HFF-Myc (cell line): ENCODE results near the gene NRG2.

Experiments
- DNase-seq: peaks from one replicate; pipeline ENCODE4 v3.0.0-alpha.2; 2011; ENCODE audit warnings: low read depth; ENCODE audit errors: extremely low read depth
- H3K4me3 ChIP-seq: replicated peaks from 2 replicates; pipeline ENCODE4 v1.5.1; 2011; ENCODE audit warnings: low read depth, mild to moderate bottlenecking, control low read depth, low read length
- TF ChIP-seq, protein P1 (sequence below): IDR thresholded peaks from 2 replicates; pipeline ENCODE4 v1.5.1; 2012; ENCODE audit warnings: mild to moderate bottlenecking, low read depth, low read length, control low read depth; ENCODE audit errors: missing control alignments

Gene NRG2

DNA sequence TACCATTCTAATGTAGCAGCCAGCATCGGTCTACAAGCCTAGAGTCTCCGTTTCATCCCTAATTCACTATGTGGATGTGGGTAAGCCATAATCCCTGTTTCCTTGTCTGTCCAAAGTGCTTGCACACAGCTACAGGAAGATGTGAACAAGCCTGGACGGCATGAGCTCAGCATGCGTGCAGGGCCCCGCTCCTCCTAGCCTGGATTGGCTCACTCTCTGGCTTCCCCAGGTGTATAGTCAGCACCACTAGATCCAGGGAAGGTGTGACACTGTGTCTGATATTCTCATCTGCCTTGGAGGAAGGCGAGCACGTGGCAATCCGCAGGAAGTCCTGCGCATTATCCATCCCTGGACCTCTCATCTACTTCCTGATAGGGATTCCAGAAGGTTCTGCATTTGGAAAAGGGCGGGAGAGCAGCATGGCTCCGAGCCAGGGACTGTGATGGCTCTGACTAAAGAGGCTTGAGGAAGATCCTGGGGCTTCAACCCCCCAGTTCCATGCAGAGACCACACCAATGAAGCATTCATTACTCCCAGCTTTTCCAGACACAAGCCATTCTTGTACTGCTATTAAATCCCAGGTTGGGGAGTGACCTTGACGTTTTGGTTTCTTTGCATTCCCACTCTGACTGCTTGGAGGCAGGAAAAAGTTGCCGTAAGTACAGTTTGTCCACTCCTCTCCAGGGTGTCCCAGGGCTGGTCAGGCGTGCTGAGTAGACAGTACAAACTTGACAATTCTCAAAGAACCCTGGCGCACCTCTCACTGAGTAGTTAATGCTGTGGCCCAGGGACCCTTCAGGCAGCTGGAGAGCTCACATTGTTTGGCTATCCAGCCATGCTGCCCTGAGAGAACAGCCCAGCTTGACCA lies 181.8 kb downstream of the NRG2 start:
- no peak for DNase-seq
- TF ChIP-seq, protein P1, sequence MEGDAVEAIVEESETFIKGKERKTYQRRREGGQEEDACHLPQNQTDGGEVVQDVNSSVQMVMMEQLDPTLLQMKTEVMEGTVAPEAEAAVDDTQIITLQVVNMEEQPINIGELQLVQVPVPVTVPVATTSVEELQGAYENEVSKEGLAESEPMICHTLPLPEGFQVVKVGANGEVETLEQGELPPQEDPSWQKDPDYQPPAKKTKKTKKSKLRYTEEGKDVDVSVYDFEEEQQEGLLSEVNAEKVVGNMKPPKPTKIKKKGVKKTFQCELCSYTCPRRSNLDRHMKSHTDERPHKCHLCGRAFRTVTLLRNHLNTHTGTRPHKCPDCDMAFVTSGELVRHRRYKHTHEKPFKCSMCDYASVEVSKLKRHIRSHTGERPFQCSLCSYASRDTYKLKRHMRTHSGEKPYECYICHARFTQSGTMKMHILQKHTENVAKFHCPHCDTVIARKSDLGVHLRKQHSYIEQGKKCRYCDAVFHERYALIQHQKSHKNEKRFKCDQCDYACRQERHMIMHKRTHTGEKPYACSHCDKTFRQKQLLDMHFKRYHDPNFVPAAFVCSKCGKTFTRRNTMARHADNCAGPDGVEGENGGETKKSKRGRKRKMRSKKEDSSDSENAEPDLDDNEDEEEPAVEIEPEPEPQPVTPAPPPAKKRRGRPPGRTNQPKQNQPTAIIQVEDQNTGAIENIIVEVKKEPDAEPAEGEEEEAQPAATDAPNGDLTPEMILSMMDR: no peak

DNA sequence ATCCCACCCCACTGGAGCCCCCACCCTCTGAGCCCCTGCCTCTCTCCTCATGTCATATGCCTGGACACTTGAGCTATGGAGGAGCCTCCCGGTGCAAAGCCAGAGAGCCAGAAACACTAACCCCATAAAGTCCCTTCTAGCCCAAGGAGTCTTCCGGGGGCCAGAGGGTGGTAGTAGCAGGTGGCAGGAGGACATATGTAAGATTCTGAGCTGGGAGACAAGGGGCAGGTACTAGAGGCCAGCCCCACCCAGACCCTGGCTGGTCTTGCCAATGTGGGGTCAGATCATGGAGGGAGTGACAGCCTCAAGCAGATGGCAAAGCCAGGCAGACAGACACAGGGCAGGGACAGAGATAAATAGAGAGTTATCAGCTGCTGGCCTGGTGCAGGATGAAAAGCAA lies 184.1 kb downstream of the NRG2 start:
- DNase-seq: no peak
- no peak overlapping the region for H3K4me3 ChIP-seq
- TF ChIP-seq, protein P1: no peak

More for the DNA sequence above, 181.8 kb downstream of the NRG2 start:
- H3K4me3 ChIP-seq: no peak overlapping the region

DNA sequence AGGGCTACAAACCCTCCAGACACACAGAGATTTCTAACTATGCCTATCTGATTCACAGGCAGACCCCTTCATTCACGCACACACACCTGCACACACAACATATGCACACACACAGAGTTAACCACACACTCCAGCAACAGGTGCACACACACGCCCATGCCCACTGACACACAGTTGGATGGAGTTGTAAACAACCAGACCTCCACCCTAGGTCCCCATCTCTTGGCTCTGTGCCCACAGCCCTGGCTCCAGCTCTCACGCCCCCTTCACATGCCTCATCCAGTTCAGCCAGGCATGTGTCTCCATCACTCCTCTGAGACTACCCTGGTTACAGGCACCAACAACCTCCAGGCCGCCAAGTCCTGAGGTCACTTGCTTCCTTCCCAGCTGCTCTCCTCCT lies 186.4 kb downstream of the NRG2 start:
- no peak for DNase-seq
- H3K4me3 ChIP-seq: no peak overlapping the region
- TF ChIP-seq, protein P1: no peak

DNA sequence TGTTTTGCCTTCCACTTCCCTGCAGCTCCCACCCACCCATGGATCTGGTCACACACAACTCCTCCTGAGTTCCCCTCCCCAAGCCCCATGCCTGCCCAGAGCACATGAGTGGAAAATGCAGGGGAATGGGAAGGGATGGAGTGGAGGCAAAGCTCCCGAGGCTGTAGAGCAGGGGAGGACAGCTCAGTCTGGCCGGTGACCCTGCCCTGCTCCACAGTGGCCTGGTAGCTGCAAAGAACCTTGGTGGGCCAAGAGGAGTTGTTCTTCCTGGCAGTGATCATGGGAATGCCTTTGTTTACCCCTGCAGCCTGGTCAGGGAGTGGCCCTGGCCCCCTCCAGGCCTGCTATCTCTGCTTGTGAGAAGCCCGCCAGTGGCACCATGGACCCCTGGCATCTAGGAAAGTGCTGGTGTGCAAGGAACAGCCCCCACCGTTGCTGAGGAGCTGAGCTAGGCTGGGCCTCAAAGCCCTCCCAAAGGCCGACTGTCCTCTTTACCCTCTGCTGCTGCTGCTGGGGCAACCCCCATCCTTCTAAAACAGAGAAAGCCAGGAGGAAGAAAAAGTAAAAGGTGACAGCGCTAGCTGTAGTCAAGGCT lies 187.1 kb downstream of the NRG2 start:
- DNase-seq: no peak
- H3K4me3 ChIP-seq: no peak overlapping the region
- TF ChIP-seq, protein P1: no peak

DNA sequence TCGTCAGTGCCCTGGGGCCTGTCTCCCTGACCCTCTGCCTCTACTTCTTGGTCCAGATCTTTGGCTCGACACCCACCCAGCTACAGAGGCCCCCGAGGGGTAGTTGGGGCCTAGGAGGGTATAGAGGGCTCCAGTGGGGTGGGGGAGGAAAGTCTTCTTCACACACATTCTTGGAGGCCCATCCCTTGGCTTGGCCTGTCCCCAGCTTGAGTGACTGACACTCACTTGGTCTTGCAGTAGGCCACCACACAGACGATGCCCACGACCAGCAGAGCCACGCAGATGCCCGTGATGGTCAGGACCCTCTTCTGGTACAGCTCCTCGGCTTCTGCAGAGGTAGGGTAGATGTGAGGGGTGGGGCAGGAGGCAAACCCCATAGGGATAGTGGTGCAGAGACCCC lies 187.6 kb downstream of the NRG2 start:
- no peak overlapping the region for H3K4me3 ChIP-seq
- no peak for DNase-seq
- TF ChIP-seq, protein P1: no peak

DNA sequence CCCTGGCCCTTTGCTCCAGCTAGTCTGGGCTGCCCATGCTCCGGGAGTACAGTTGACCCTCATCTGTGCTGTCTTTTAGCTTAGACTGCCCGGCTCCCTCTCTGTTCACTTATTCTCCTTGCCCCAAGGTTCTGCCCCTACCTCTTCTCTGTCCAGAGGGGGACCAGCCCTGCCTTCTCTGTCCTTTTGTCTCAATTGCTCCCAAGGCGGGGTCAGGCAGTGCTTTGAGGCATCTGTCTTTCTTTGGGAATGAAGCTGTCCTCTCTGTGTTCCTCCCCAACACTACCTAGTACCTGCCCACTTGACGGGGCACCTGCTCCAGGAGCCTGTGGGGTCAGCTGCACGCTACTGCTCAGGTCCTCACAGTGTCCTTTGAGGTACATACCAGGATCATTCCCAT lies 188.1 kb downstream of the NRG2 start:
- TF ChIP-seq, protein P1: no peak
- no peak overlapping the region for H3K4me3 ChIP-seq
- DNase-seq: no peak
